DND-41 (cell line): ENCODE data around the gene SRMS.

ENCODE experiments used
- CTCF ChIP-seq: IDR thresholded peaks from 2 replicates; pipeline ENCODE4 v1.5.1; 2012; ENCODE audit warnings: borderline replicate concordance, low read length, moderate library complexity, mild to moderate bottlenecking; ENCODE audit not compliant: poor library complexity, severe bottlenecking; ENCODE audit errors: extremely low read depth
- EZH2 ChIP-seq: IDR thresholded peaks from 3 replicates; pipeline ENCODE4 v1.6.1; 2012; ENCODE audit warnings: borderline replicate concordance, low read depth, mild to moderate bottlenecking, moderate library complexity, low read length, inconsistent platforms; ENCODE audit not compliant: severe bottlenecking

- TF ChIP-seq CTCF (no peak), EZH2 (no peak)
Measured at GRCh38 chr20:63545814-63546213, 1.7 kb downstream of the SRMS start.
